Measurements from ENCODE around the gene NRL.

Gene NRL

GRCh38 chr14:24080888-24081738 is 33.6 kb downstream of the NRL start:
- DNase-seq = peak; percentile 24

DNA sequence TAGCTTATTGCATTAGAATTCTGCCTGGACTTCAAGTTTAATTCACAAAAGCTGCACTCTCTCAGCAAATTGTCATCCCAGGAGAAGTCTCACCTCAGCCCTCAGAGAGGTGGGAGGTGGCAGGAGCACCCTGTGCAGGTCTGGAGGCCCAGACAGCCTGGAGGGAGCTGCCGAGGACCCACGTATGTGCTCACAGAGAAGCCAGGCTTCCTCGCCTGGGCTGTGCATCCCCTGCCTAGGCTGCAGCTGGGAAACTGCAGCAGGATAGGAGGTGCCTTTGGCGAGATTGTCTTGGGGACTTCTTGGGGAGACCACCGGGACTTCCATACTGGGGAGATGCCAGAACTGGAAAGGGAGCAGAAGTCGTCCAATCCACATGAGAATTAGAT is 34.6 kb downstream of the NRL start:
- DNase-seq = no peak

GRCh38 chr14:24079491-24080141 is 35.1 kb downstream of the NRL start:
- no peak for DNase-seq

- no peak for DNase-seq
These were observed 36.6 kb downstream of the NRL start for GRCh38 chr14:24078146-24078545.

- no peak for DNase-seq
These were observed 37.7 kb downstream of the NRL start for GRCh38 chr14:24077086-24077485.

DNA sequence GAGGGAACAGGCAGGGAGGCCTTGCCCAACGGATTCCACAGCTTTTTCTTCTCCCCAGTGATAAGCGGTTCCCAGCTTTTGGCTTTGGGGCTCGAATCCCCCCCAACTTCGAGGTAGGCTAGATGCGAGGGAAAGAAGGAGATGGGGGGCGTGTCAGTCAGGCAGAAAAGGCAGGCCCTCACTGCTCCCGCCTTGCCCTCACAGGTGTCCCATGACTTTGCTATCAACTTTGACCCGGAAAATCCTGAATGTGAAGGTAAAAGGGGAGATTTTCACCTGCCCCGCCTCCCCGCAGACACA is 38.5 kb downstream of the NRL start:
- no peak for DNase-seq

DNA sequence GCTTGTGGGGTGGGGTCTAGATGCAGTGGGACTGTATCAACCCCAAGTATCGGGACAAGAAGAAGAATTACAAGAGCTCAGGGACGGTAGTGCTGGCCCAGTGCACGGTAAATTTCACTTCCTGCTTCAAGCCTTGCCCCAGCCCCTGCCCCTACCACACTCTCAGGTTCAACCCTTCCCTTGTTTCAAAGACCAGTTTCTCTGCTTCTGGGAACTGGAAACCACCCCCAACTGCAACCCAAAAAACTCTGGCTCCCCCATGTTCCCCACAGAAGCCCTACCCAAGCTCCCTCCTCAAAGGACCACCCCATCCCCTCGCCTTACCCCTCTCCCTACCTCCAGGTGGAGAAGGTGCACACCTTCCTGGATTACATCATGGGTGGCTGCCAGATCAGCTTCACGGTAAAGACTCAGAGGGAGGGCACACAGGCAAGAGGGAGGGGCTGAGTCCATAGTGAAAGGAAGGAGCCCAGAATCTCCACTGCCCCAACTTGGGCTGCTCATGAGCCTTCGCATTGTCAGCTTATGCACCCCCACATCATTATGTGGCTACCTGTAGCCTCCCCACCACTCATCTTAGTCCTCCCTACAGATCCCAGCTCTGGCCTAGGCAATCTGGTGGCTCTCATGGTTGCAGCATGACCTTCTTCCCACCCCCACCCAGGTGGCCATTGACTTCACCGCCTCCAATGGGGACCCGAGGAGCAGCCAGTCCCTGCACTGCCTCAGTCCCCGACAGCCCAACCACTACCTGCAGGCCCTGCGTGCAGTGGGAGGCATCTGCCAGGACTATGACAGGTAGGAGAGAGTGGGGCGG is 39.1 kb downstream of the NRL start:
- no peak for DNase-seq

DNA sequence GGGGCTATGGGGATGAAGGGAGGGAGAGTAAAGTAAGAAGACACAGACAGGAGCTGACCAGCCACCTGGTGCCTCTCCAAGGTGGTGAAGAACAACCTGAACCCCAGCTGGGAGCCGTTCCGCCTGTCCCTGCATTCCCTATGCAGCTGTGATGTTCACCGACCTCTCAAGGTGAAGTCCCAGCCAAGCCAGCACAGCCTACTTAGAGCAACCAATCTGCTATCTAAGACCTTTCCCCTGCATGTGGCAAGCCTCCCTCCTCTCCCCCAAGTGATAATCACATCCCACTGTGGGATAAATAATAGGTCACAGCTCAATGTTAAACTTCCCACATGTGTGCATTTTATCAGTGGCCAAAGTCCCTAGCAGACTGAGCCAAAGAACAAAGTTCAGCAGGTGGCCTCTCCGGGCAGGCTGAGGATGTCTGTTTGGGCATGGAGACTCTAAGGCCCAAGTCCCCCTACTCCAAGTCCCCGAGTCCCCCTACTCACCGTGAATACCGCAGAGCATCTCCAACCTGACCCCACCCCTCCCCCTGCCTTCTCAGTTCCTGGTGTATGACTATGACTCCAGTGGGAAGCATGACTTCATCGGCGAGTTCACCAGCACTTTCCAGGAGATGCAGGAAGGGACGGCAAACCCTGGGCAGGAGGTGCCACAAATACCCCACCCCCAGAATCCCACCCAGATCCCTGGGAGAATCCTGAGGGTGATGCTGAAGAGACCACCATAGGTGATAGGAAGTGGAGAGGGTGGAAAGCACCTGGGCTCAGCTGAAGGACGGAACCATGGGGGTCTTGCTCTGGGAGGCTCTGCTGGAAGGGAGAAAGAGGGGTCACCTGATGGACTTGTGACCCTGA is 39.9 kb downstream of the NRL start:
- DNase-seq = no peak

GRCh38 chr14:24072881-24073877 is 41.6 kb downstream of the NRL start:
- DNase-seq = no peak

- no peak for DNase-seq
These were observed 42.3 kb downstream of the NRL start for GRCh38 chr14:24072436-24072835.

GRCh38 chr14:24071836-24072430 is 42.8 kb downstream of the NRL start:
- DNase-seq = no peak

DNA sequence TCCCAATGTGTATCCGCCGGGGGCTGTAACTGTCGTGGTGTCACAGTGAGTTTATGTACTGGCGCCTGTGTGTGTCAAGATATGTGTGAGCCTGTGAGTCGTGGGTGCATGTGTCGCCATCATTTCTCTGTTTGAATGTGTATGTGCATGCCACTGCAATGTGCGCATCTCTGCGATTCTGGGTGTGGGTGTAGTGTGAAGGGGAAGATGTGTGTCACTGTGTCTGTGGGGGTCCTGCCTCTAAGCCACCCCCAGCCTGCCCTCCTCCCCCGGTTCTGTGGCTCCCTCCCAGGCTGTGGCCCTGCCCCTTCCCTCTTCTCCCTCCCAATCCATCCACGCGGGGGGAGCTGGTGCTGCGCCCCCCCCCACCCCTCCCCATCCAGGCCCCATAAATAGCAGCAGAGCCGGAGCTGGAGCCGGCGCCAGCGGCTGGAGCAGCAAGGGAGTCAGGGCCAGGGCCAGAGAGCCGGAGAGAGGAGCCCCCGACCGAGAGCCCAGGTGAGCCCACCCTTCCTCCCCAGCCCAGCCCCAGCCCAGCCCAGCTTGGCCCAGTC is 43.5 kb downstream of the NRL start, which contains the start of gene CPNE6:
CPNE6 (plus strand) TSS at position 419 of the 554 bp plus-strand sequence. CDS start 1,375 bp downstream, outside the sequence.
- peak; percentile 10 for DNase-seq

- no peak for DNase-seq
These were observed 44.2 kb downstream of the NRL start for GRCh38 chr14:24070285-24071143.

DNA sequence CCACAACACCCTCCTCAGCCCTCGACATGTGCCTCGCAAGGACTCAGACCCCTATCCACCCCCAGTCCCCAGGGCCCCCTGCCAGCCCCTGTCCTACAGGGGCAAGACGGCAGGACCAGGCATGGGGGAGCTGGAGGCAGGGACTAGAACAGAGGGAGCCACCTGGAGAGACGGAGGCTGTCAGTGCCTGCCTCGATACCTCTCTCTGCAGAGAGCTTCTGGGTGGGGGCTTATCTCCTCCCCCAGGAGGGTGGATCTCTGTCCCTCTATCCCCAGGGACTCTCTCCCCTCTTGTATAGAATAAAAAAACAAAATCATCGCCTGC is 45.4 kb downstream of the NRL start:
- DNase-seq = no peak

GRCh38 chr14:24068711-24069410 is 45.9 kb downstream of the NRL start:
- no peak for DNase-seq

- DNase-seq = no peak
These were observed 47.3 kb downstream of the NRL start for GRCh38 chr14:24067133-24068082.

DNA sequence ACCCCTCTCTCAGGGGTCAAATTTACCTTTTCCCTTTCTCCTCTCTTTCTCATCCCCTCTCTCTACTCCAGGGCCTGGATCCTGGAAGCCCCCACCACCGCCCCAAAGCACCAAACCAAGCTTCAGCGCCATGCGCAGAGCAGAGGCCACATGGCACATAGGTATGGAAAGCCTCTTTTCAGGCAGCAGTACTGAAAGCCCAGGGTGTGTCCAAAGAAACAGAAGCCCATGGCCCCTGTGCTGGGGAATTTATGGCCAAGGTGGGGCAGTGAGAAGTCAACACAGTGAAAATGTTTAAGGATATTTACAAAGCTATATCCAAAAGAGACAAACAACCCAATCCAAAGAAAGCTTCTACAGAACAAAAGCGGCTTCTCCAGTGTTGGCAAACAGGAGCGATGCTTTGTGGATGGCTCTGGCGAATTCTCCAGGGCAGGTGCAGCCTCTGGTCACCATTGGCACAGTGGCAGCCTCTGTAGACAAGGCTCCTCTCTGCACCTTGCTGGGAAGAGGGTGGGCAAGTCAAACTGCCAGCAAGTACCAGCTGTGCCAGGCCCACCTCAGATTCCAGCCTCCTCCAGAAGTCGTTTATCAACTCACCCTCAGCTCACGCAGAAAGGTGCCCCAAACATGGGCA is 48.1 kb downstream of the NRL start:
- DNase-seq = no peak
